ENCODE data around the gene ELF4.

DNA sequence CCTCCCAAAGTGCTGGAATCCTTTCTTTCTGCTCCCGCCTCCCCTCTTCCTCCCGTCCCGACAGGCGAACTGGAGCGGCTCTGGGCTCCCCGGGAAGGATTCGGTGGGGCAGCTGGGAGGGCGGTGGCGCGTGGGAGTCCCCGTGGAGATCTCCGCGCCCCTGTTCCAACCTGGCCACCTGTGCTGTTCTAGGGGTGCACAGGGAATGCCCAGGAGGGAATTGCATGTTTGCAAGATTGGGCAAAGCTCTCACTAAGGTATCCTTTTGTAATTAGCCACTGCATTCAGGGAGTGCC is 11.2 kb upstream of the ELF4 start:
- TF ChIP-seq ZNF556 (CRISPR knock-in tag; IDR thresholded peaks at IDR 0.05; ENCODE audit: borderline replicate concordance) = no peak
- TF ChIP-seq, protein P1, sequence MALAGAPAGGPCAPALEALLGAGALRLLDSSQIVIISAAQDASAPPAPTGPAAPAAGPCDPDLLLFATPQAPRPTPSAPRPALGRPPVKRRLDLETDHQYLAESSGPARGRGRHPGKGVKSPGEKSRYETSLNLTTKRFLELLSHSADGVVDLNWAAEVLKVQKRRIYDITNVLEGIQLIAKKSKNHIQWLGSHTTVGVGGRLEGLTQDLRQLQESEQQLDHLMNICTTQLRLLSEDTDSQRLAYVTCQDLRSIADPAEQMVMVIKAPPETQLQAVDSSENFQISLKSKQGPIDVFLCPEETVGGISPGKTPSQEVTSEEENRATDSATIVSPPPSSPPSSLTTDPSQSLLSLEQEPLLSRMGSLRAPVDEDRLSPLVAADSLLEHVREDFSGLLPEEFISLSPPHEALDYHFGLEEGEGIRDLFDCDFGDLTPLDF (CRISPR knock-in tag; IDR thresholded peaks at IDR 0.05) = no peak
- TF ChIP-seq ZNF816 (CRISPR knock-in tag; IDR thresholded peaks at IDR 0.05; ENCODE audit: borderline replicate concordance) = no peak
- no peak for TF ChIP-seq POLR2A (IDR thresholded peaks at IDR 0.05; ENCODE audit: insufficient read depth in 1 of 2, low read depth in 2 of 2, low read length in 2 of 2)
- no peak for TF ChIP-seq NFATC3 (CRISPR knock-in tag; IDR thresholded peaks at IDR 0.05)
- TF ChIP-seq MLLT10 (CRISPR knock-in tag; IDR thresholded peaks at IDR 0.05) = no peak
- TF ChIP-seq ZFP37 (CRISPR knock-in tag; IDR thresholded peaks at IDR 0.05; ENCODE audit: borderline replicate concordance) = no peak

Measured in HepG2 (cell line).